PFSK-1 (cell line): ENCODE results near the gene LRCH4.

Experiments
- FOXP2 ChIP-seq: optimal IDR thresholded peaks from 2 replicates; pipeline ENCODE3; 2011; ENCODE audit warnings: borderline replicate concordance, control low read depth, inconsistent platforms; ENCODE audit not compliant: insufficient read depth; ENCODE audit errors: extremely low read length, extremely low read depth
- POLR2AphosphoS5 ChIP-seq: IDR thresholded peaks from 2 replicates; pipeline ENCODE4 v1.6.1; 2012; ENCODE audit warnings: low read depth, mild to moderate bottlenecking, control low read depth, low read length, moderate library complexity
- SIN3A ChIP-seq: IDR thresholded peaks from 2 replicates; pipeline ENCODE4 v1.6.1; 2012; ENCODE audit warnings: mild to moderate bottlenecking, low read length, moderate library complexity, borderline replicate concordance; ENCODE audit not compliant: insufficient read depth
- TAF1 ChIP-seq: IDR thresholded peaks from 2 replicates; pipeline ENCODE4 v1.6.1; 2012; ENCODE audit warnings: low read length, control low read depth, borderline replicate concordance; ENCODE audit not compliant: insufficient read depth
- TF ChIP-seq, protein P1 (sequence below), 2 experiments: IDR thresholded peaks; 2 replicates each; pipeline versions ENCODE4 v1.6.1 to v1.8.0; 2011 to 2012; ENCODE audit warnings: low read depth in 2 of 2, low read length in 2 of 2, control low read depth in 1 of 2, inconsistent platforms in 1 of 2, mild to moderate bottlenecking in 1 of 2, moderate library complexity in 1 of 2; ENCODE audit not compliant: insufficient read depth in 1 of 2

Gene LRCH4

DNA sequence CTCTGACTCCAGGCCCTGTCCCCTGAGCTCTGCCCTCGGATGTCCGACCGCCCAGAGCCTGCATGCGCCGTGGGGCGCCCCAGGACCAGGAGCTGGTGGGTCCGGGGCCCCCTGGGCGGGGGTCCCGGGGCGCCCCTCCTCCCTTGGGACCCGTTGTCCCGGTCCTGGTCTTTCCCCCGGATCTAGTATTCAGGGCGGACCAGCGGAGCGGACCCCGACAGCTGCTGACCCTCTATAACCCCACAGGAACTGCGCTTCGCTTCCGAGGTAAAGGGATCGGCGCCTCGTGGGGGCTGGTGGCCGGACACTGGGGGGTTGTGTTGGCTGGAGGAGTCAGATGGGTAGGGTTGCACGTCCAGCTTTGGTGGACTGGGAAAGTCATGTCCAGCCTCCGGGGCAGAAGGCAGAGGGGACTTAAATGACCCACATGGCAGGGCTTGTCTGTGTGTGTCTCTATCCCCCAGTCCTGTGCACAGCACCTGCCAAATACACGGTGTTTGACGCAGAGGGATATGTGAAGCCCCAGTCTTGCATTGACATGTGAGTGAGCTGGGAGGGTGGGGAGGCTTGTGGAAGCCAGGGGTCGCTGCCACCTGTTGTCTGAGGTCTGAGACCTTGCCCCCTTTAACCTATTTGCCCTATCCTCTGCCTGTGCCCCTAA lies 26.9 kb upstream of the LRCH4 start:
- no peak for TF ChIP-seq FOXP2
- TF ChIP-seq, protein P1, sequence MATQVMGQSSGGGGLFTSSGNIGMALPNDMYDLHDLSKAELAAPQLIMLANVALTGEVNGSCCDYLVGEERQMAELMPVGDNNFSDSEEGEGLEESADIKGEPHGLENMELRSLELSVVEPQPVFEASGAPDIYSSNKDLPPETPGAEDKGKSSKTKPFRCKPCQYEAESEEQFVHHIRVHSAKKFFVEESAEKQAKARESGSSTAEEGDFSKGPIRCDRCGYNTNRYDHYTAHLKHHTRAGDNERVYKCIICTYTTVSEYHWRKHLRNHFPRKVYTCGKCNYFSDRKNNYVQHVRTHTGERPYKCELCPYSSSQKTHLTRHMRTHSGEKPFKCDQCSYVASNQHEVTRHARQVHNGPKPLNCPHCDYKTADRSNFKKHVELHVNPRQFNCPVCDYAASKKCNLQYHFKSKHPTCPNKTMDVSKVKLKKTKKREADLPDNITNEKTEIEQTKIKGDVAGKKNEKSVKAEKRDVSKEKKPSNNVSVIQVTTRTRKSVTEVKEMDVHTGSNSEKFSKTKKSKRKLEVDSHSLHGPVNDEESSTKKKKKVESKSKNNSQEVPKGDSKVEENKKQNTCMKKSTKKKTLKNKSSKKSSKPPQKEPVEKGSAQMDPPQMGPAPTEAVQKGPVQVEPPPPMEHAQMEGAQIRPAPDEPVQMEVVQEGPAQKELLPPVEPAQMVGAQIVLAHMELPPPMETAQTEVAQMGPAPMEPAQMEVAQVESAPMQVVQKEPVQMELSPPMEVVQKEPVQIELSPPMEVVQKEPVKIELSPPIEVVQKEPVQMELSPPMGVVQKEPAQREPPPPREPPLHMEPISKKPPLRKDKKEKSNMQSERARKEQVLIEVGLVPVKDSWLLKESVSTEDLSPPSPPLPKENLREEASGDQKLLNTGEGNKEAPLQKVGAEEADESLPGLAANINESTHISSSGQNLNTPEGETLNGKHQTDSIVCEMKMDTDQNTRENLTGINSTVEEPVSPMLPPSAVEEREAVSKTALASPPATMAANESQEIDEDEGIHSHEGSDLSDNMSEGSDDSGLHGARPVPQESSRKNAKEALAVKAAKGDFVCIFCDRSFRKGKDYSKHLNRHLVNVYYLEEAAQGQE (IDR thresholded peaks at IDR 0.05; ENCODE audit: insufficient read depth in 1 of 2, low read depth in 2 of 2, low read length in 2 of 2) = no peak
- no peak for TF ChIP-seq TAF1
- TF ChIP-seq POLR2AphosphoS5 = no peak
- TF ChIP-seq SIN3A = no peak

DNA sequence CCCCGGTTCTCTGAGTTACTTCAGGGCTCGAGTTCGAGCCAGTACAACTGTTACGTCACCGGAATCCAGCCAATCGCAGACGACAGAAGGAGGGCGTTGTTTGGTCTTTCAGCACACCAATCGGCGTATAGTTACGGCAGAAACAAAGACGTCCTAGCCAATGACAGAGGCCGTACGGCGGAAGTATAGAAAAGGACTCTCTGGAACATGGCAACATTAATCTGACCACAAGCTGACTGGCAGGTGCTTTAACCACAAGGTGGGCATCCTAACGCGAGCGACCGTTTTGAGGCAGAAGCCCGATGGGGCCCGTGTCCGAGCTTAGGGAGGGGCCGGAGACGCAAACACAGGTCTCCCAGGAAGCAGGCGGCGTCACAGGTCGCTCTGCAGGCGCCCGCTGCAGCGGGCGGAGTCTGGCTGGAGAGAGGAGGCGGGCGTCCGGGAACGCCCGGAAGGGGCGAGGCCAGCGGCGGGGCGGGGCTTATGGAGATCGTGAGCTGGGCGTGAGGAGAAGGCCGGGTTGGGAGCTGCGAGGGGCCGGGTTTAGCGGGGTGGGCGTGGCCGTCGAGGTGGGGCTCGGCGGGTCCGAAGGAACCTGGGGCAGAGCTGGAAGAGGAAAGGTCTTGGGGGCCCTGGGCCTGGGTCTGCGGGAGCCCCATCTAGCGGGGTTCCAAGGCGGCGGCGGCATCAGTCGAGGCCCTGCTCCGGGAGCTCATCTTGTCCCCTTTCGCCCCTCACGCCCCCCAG lies 26.2 kb upstream of the LRCH4 start, which contains the start of gene MOSPD3:
MOSPD3 (plus strand) TSS at position 558 of the 747 bp plus-strand sequence. CDS start 252 bp downstream, outside the sequence.
- peak; percentile 72 for TF ChIP-seq POLR2AphosphoS5
- TF ChIP-seq FOXP2 = no peak
- peak; percentile 15; the same call in 1 of the 2 replicates for TF ChIP-seq SIN3A

DNA sequence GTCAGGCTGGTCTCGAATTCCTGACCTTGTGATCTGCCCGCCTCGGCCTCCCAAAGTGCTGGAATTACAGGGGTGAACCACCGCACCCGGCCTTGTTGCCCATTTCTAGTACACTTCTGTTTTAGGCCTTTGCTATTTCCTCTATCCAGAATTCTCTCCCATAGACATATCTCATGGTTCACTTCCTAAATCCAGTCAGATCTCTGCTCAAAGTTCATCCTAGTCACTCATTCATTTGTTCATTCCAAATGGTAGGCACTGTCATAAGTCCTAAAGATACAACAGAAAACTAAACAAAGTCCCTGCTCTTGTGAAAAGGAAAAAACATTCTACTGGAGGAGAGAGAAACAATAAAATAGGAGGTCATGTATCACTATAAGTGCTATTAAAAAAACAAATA lies 24.0 kb upstream of the LRCH4 start:
- TF ChIP-seq TAF1 = no peak
- TF ChIP-seq SIN3A = no peak
- no peak for TF ChIP-seq FOXP2

DNA sequence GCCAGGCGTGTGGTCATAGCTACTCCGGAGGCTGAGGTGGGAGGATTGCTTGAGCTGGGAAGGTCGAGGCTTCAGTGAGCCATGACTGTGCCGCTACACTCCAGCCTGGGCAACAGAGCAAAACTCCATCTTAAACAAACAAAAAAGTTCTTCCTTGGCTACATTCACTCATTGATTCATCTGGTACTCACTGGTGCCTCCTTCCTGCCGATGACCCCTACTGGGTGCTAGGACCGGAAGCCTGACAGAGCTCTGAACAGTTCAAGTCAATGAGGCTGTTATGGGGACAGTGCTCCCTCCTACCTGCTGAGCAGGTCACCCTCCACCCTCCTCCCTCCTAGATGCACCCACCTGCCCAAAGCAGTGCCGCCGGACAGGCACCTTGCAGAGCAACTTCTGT lies 21.2 kb upstream of the LRCH4 start:
- TF ChIP-seq TAF1 = no peak
- TF ChIP-seq, protein P1 (IDR thresholded peaks at IDR 0.05; ENCODE audit: insufficient read depth in 1 of 2, low read depth in 2 of 2, low read length in 2 of 2) = no peak
- TF ChIP-seq SIN3A = no peak
- TF ChIP-seq POLR2AphosphoS5 = no peak
- TF ChIP-seq FOXP2 = no peak

DNA sequence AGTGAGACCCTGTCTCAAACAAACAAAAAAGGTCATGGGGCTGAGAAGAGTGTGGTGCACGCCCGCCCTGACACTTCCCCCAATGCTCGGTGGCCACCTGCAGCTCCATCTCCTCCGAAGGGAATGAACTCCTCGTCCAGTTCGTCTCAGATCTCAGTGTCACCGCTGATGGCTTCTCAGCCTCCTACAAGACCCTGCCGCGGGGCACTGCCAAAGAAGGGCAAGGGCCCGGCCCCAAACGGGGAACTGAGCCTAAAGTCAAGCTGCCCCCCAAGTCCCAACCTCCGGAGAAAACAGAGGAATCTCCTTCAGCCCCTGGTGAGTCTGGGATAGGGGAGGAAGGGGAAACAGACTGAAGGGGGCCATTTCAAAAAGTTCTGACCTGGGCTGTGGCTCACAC lies 20.4 kb upstream of the LRCH4 start:
- TF ChIP-seq, protein P1 (IDR thresholded peaks at IDR 0.05; ENCODE audit: insufficient read depth in 1 of 2, low read depth in 2 of 2, low read length in 2 of 2) = no peak
- TF ChIP-seq SIN3A = no peak
- TF ChIP-seq TAF1 = no peak
- TF ChIP-seq POLR2AphosphoS5 = no peak
- TF ChIP-seq FOXP2 = no peak

DNA sequence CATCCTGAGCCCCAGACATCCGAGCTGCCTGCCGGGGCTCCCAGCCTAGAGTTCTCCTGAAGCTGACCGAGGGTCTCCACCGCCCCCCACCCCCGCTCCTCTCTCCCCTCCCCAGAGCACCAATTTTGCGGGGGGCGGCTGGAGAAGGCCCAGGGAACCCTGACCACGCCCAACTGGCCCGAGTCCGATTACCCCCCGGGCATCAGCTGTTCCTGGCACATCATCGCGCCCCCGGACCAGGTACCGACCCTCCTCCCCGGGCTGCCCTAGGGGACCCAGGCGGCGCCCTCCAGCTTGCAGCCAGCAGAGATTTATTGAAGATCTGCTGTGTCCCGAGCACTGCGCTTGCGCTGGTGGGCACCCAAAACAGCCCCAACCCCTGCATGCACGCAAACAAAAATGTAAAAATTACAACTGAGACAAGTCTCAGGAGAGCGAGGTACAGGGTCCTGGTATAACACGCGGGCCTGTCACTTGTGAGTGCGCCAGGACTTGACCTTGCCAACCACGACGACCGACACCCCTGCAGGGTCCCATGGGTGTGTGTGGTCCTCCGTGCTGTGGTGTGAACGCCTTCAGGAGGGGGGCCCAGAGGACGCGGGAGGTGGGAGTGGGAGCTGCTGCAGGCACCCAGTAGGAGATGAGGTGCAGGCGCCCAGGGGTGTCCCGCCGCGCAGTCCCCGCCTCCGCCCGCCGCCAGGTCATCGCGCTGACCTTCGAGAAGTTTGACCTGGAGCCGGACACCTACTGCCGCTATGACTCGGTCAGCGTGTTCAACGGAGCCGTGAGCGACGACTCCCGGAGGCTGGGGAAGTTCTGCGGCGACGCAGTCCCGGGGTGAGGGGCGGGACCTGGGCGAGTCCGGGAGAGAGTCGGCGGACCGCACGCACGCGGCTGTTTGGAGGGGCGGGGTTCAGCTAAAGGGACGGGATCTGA lies 19.3 kb upstream of the LRCH4 start:
- TF ChIP-seq, protein P1 (IDR thresholded peaks at IDR 0.05; ENCODE audit: insufficient read depth in 1 of 2, low read depth in 2 of 2, low read length in 2 of 2) = no peak
- TF ChIP-seq SIN3A (no peak), FOXP2 (no peak), POLR2AphosphoS5 (no peak), TAF1 (no peak)
